NCI-H526 (cell line): ENCODE measurements around the gene PEX5.

Experiments used
- DNase-seq, 2 experiments: peaks; one replicate each; lab custom pipeline; 2025; lab: John Stamatoyannopoulos, UW

Gene PEX5

DNA sequence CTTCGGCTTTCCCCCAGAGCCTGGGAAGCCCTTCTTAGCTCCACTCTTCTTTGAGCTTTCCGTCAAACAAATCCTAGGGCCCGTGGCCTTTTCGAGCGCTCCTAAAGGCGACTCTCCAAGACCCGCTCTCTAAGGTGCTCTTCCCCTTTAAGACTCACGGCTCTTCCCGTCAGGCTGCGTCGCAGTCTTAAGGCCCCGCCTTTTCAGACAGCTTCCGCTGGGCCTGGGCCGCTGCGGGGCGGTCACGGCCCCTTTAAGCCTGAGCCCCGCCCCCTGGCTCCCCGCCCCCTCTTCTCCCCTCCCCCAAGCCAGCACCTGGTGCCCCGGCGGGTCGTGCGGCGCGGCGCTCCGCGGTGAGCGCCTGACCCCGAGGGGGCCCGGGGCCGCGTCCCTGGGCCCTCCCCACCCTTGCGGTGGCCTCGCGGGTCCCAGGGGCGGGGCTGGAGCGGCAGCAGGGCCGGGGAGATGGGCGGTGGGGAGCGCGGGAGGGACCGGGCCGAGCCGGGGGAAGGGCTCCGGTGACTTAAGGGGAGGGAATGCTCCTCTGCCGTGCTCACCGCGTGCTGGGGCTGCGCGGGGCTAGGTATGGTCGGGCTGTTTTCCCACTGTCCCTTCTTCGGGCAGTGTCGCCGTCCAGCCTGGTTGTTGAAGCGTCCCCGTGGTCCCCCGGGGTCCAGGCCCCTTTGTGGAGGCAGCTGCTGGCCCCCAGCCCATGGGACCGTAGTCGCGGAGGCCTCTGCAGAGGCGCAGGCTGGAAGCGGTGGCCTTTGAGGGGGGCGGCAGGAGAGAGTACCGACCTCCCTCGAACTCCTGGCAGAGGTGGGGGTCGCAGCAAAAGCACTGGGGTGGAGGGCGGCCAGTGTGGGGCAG lies at the start of gene PEX5:
PEX5 (plus strand) TSS at position 289 of the 870 bp plus-strand sequence. CDS start 692 bp downstream, outside the sequence.
- DNase-seq: peak; percentile 94 to 97

DNA sequence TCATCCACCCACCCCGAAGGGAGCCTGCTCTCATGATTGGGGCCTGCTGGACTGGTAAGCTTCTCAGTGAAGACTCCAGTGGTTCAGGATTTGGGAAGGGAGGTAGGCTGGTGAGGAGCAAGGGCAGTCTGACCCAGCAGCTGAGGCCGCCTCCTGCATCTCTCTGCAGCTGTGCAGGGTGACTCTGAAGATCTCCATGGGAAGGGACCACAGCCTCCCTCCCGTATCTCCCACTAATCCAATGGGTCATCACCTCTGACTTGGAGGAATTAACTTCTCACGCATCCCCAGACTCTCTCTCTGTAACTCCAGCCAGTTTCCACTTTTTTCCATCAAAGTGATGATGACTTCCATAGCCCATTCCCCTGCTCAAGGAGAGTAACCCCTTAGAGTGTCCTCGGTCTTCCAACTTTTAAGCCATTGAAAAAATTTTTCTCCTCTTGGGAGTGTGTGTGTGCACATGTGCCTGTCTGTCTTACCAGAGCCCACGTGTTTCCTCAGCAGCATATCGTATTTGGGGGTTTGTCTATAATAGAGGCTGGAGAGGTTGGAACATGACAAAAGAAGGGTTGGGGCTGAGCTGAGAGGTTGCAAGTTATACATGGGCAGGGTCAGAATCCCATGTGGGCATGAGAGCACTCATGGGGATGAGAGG lies 48.0 kb upstream of the PEX5 start:
- DNase-seq: no peak

DNA sequence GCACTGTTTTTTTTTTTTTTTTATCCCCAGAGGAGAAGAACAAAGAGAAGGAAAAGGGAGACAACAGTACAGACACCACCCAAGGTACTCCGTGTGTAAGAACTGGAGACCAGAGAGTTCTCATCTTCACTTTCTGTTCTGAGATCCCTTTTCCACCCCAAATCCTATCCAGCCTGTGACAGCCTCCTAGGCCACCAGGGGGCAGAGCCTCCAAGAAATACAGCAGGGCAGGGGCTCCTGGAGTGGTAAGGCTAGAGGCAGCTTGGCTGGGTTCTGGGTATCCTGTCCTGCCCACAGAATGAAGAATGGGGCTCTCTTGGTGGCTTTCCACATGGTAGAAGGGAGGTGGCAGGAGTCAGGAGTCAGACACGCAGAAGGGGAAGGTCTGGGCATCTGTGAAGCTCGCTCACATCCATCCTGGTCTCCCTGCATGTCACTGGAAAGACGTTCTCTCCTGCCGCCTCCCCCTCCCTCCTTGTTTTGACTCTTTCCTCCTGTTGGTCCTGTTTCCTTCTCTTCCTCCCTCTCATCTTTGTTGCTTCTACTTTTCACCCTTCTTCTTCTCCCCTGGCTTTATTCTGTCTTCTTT lies 47.3 kb upstream of the PEX5 start:
- peak in 1 of 2 experiments; percentile 56 for DNase-seq

DNA sequence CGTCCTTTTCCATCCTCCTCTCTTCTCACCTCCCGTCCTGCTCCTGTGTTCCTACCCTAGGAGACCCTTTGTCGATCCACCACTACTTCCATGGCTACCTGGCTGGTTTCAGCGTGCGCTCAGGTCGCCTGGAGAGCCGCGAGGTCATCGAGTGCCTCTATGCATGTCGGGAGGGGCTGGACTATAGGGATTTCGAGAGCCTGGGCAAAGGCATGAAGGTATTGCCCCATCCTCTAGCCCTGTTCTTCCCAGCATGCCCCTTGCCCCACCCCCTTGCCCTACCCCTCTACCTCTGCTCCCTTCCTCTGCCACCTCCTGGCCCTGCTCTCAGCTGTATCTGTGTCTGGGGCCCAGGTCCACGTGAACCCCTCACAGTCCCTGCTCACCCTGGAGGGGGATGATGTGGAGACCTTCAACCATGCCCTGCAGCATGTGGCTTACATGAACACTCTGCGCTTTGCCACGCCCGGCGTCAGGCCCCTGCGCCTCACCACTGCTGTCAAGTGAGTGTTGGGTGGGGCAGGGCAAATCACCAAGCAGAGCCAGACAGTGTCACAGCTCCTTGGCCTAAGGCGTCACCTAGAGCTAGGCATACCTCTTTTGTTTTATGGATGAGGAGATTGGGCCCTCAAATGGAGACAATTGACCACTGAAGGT lies 46.5 kb upstream of the PEX5 start:
- DNase-seq: no peak

DNA sequence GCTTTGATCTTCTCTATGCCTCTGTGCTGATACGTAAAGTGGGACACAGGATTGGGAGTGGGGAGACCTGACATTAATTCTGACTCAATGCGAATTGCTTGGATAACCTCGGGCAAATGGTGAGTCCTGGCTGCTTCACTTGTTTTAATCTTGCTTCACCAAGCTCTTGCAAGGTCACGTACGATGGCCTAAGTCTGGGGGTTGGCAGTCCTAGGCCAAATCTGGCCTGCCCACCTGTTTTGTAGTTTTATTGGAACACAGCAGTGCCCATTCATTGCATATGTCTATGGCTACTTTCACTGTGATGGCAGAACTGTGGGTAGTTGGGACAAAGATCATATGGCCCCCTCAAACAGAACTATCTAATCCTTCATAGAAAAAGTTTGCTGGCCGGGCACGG lies 45.9 kb upstream of the PEX5 start:
- no peak for DNase-seq

DNA sequence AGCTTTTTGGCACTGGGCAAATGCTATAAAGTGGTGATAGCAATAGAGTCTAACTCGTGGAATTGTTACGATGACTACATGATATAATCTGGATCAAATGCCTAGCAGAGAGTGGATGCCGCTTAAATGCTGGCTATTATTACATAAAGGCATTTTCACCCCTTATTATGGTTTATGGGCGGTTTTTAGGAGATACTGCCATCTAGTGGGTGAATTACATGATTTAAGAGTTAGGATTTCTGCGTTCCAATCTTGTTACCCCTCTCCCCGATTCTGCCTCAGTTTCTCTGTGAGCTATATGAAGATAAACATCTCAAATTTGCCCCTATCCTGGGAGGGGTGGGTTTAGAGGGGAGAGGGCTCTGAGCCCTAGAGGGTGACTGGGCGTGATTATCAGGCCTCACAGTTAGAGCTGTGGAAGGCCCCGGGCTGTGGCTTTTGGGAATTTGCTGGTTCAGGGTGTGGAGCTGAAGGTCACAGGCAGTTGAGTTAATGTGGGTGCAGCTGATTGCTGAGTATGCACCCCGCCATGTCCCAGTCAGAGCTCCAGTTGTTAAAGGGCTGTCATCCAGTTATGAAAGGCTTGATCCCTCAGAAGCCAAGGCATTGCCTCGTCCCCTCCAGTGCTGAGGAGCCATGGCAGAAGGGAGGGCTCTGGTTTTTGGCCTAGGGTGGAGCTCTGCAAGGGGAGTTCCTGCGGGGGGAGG lies 44.9 kb upstream of the PEX5 start:
- DNase-seq: peak in 1 of 2 experiments; percentile 59

DNA sequence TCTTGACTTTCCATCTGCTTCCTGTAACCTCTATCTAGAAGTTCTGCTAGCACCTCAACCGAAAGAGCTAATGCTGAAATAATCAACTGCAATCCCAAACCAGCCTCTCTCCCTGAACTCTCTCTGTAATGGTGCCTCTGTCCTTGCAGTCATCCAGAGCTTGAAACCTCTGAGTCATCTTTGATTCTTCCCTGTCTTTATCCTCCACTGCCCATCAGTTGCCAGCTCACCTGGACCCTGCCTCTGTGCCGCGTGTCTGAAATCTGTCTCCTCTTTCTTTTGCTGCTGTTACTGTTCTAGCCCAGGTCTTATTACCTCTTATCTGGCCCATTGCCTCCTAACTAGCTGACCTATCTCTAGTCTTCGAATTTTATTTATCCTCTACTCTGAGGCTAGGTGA lies 43.8 kb upstream of the PEX5 start:
- DNase-seq: no peak

DNA sequence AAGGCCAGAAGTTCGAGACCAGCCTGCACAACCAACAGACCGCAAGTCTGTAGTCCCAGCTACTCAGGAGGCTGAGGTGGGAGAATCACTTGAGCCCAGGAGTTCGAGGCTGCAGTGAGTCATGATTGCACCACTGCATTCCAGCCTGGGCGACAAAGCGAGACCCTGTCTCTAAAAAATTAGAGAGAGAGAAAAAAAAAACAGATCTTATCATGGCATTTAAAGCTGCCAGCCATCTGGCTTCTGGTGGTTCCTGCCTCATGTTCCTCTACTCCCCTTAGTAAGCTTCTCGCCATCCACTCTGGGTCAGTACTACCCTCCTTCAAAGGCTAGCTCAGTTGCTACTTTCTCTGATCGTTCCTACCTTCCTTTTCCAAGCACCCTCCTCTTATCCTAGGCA lies 43.3 kb upstream of the PEX5 start:
- DNase-seq: no peak

DNA sequence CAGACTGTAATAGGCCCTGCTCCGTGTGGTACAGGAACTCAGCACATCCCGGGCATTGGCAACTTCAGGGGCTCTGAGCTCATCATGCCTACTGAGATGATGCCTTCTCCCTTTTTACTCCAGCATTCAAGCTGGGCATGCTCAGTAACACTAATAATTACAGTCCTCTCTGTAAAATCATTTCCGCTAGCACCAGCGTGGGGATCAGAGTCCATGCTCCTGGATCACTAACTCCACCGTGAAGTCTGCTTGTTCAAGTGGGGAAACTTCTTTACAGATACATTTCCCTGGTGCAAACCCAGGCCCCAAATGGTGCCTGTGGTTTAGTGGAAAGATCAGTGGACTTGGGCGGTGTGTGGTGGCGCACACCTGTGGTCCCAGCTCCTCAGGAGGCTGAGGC lies 42.6 kb upstream of the PEX5 start:
- no peak for DNase-seq

DNA sequence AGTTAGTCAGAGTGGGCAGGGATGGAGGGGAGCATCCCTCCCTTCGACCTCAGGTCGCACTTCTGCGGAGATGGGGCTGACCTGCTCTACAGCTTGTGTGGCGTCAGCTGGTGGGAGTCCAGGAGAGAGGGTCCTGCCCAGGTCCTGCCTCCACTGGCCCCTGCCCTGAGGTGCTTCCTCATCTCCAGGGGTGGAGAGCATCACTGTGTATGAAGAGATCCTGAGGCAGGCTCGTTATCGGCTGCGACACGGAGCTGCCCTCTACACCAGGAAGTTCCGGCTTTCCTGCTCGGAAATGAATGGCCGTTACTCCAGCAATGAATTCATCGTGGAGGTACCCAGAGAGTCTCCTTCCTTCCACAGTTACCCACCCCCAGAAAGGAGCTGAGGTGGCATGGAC lies 39.1 kb upstream of the PEX5 start:
- no peak for DNase-seq

DNA sequence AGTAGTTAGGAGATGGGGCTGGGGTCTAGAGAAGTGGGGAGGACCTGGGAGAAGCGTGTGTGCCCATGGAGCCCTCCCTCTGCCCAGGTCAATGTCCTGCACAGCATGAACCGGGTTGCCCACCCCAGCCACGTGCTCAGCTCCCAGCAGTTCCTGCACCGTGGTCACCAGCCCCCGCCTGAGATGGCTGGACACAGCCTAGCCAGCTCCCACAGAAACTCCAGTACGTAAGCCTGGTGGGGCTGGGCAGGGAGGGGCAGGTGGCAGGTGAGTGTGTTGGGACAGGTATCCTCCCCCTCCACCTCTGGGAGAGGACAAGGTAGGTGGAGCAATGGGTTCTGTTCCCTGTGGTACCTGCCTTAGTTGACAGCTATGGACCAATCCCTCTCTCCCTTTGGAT lies 38.6 kb upstream of the PEX5 start:
- DNase-seq: no peak

DNA sequence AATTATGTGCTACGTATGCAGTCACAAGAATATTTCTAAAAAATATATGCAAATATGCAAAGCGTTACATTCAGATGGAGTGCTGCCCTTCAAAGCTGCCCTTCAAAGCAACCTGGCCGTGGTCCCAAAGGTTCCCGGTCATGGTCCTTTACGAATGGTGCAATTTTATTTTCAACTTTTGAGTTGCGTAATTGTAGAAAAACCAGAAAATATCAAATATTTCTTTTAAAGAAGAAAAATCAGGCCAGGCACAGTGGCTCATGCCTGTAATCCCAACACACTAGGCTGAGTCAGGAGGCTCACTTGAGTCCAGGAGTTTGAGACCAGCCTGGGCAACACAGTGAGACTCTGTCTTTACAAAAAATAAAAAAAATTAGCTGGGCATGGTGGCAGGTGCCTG lies 38.0 kb upstream of the PEX5 start:
- DNase-seq: no peak

DNA sequence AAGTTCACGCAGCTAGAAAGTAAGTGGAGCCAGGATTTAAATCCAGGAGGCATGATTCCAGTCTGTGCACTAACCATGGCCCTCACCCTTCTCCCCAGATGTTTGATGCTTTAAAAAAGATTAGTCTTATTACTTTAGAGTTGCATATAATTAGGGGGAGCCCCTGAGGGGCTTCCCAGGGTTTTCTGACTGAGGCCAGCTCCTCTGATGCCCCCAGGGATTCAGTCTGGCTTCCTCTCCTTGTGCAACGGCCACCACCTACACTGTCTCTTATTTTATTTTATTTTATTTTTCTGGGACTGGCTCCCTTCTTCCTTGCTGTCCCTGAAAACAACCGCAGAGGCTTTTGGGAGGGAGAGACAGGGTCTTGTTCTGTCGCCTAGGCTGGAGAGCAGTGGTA lies 36.7 kb upstream of the PEX5 start:
- no peak for DNase-seq

DNA sequence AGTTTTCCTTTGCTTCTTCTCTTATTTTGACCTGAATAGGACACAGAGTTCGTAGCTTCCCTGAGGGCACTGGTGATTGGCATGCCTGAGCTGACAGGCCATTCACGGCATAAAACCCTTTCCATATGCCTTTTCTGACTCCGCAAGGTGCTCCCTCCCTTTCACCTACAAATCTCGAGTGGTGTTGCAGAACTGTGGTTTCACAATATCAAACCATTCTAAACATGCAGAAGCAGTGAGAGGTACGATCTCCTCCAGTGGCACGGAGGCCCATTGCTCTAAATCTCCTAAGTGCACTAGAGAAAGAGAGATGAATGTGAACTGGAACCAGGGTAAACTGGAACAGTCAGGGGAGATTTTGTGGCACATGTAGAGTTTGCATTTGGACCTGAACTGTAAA lies 35.4 kb upstream of the PEX5 start:
- no peak for DNase-seq

DNA sequence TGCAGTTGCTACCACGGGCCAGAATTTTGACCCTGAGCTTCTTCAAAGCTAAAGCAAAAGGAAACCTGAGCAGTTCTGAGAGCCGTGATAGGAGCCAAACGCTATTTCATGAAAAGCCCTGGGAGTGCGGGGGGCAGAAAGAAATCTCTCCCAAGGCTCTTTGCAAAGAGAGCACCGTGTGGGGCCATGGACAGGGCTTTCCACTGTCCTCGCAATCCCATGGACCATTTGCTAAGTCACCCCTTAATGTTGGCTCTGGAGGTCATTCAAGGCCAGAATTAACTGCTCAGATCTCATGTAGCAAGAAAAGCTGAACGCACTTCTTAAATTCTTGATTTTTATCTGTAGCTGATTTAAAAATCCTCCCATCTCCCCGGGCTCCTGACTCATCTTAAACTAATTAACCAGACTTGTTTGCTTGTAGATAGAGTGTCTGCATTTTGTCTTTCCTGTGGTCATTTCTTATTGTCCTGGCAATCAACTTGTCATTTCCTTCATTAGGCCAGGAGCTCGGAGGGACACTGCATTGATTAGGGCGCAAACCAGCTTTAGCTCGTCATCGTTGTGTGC lies 34.5 kb upstream of the PEX5 start:
- no peak for DNase-seq

DNA sequence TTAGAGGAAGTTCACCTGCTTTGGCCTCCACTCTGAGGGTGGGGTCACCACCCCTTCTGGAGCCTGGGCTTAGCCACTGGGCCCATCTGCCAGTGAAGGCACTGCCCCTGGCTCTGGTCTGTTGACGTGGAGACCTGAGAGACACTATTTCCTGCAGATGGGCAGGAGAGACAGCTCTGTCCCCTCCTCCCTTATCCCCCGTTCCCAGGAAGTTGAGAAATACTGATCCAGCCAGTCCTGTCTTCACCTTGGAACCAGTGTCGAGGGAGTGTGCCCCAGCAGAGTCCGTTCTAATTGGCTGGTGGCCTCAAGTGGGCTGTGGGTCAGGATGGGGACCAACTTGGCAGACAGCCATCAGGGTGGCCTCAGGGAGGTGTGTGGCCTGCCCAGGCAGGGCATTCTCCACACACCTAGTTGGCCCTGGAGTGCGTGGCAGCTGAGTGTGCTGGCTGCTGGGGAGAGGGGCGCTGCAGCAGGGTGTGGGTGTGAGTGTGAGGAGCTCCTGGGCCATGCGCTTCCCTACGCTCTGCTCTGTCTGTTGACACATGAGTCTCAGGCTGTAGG lies 33.9 kb upstream of the PEX5 start:
- DNase-seq: no peak

DNA sequence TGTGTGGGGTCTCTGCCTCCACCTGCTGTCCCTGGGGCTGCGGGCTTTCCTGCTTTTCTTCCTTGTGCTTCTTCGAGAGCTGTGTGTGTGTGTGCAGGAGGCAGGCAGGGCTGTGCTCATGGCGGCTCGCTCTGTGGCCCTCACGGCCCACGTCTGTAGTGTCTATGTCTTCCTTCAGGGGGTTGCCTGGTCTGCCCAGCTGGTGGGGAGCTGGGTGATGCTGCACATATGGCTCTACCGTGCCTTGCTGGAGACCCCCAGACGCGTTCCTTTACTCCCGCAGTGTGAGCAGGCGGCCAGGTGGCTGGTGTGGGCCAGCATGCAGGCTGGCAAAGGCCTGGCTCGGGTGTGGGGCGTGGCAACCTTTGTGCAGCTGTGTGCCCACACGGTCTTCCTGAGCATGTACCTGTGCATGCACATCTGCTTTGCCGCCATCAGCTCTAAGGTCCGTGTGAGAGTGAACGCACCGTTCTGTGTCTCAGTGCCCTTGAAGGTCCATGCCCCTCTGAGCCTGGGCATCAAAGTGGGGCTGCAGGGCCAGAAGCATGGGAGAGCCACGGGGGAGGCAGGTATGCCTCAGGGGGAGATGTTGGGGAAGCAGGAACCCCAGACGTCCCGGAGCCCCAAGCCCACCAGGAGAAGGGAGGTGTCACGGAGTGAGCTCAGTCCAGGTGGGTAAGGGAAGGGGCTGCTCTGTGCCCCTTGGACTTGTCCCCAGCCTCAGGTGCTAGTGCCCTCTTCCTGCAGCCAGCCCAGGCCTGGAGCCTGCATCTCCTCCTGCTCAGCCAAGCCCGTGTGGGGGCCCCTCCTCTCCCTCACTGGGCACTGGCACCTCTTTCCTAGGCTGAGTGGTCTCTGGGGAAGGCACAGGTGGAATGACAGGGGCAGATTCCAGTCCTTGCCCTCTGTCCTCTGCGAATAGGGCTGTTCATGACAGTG lies 33.0 kb upstream of the PEX5 start:
- DNase-seq: no peak

DNA sequence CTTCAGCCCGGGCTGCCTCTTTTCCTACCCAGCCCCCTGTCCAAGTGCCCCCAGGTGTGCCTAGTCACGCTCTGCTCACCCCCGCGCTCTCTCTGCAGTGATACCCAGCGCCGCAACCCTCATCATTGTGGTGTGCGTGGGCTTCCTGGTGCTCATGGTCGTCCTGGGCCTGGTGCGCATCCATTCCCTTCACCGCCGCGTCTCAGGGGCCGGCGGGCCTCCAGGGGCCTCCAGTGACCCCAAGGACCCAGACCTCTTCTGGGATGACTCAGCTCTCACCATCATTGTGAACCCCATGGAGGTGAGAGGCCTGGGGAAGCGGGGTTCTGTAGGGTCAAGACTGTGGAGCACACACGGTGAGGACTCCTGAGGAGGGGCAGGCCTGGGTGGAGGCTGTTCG lies 32.1 kb upstream of the PEX5 start:
- no peak for DNase-seq

DNA sequence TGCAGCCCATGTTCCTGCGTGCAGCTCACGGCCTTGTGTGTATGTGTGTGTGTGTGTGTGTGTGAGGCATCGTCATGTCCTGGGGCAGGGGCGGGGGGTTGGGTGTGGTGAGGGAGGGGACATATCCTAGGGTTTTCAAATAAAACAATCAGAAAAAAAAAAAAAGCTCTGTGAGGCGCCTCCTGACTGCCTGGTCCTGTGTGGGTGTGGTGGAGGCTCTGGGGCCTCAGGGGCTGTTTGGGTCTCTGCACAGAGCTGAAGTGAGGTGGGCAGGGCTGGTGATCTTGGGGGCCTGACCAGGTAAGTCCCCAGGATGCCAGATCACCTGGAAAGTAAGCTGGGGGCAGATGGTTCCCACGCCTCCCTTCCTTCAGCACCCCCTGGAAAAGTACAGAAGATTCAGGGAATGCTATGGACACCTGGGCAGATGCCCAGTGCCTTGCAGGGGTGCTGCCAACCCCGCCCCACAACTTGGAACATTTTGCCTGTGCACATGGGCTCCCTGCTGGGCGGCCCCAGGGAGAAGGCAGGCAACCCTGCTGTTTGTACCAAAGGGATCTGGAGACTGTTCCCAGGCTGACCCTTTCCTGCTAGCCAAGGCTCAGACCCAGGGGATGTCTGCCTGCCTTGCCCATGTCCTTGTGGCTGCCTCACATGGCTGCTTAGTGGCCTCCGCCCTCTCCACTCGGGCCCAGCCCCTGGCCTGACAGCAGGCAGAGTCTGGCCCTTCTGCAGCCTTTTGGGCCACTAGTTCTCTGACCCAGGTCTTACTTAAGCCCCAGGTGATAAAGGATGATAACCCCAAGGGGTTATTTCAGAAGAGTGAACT lies 30.5 kb upstream of the PEX5 start:
- no peak for DNase-seq
